HepG2 (cell line): ENCODE data around the gene COMMD7. TPM values are rescaled to one million over a fixed set of nuclear protein-coding genes. Genes with fewer than 3 reads are reported as not detected.
"Not testable (repeated sequence)": the region's sequence is repeated elsewhere in the genome, so short reads cannot be mapped to it uniquely, and the experiment has no call there.

Experiments used
- ATAC-seq: fragments of 200-7000 bp; cut with Tn5 transposase; 3 replicates; pipeline ENCODE4 v1.9.1; 2020; ENCODE audit warnings: mild to moderate bottlenecking, moderate library complexity
- BruUV-seq: library from RNA; stranded (reverse); fragments of 400-500 nt; replicated peaks from 2 replicates; lab custom pipeline; 2021; lab: Mats Ljungman, UMichigan
- CTCF ChIA-PET: fragments of 300-600 bp; formaldehyde crosslinking; extraction: SDS; loops from one replicate; lab custom pipeline; 2021; ENCODE audit warnings: low total read pairs, inconsistent platforms, low intra/inter-chr PET ratio; lab: Yijun Ruan, JAX
- POLR2A ChIA-PET: fragments of 350-600 bp; sonication (Branson Sonifier 250); formaldehyde crosslinking; loops from one replicate; lab custom pipeline; 2020; ENCODE audit warnings: antibody characterized with exemption, inconsistent platforms; lab: Yijun Ruan, JAX
- DNase-seq: peaks from one replicate; pipeline ENCODE4 v3.0.0-alpha.2; 2015; ENCODE audit warnings: low spot score
- FAIRE-seq: peaks from 3 replicates; lab custom pipeline; 2011; peaks lifted over from hg19 to GRCh38; lab: Jason Lieb, UNC
- H2AFZ ChIP-seq: one replicate; pipeline ENCODE4 v1.6.1; 2011; ENCODE audit warnings: low read length, inconsistent platforms
- H3K27ac ChIP-seq: fragments of 300-600 bp; 3 replicates; pipeline ENCODE4 v1.8.0; 2011; ENCODE audit warnings: mixed run types, mild to moderate bottlenecking, mixed read lengths, low read length, inconsistent platforms; ENCODE audit not compliant: insufficient read depth; ENCODE audit errors: extremely low read length
- H3K27me3 ChIP-seq, 2 experiments: fragments of 200-600 bp in 1 of 2; 2 replicates in 1 of 2; 3 replicates in 1 of 2; pipeline versions ENCODE4 v1.6.0 to v1.8.0; 2011; ENCODE audit warnings: low read length in 2 of 2, mild to moderate bottlenecking in 2 of 2, moderate library complexity in 2 of 2, inconsistent platforms in 1 of 2; ENCODE audit not compliant: insufficient read depth in 2 of 2, control insufficient read depth in 1 of 2
- H3K36me3 ChIP-seq, 2 experiments: fragments of 200-600 bp in 1 of 2; replicated peaks in 1 of 2; 2 replicates in 1 of 2; 3 replicates in 1 of 2; pipeline versions ENCODE4 v1.5.1 to v1.8.0; 2011; ENCODE audit warnings: low read length in 2 of 2, inconsistent platforms in 1 of 2; ENCODE audit not compliant: insufficient read depth in 2 of 2, control insufficient read depth in 1 of 2
- H3K4me1 ChIP-seq: 2 replicates; pipeline ENCODE4 v1.5.1; 2012; ENCODE audit warnings: low read length, inconsistent platforms; ENCODE audit not compliant: insufficient read depth
- H3K4me2 ChIP-seq: 2 replicates; pipeline ENCODE4 v1.6.0; 2011; ENCODE audit warnings: low read depth, low read length, inconsistent platforms
- H3K4me3 ChIP-seq, 3 experiments: fragments of 200-600 bp in 1 of 3; sonication (generic), shearing (Covaris generic) in 1 of 3; replicated peaks in 1 of 3; 2 replicates each; pipeline ENCODE4 v1.5.1; 2011 to 2016; ENCODE audit warnings: low read length in 3 of 3, inconsistent platforms in 2 of 3, low read depth in 2 of 3, mild to moderate bottlenecking in 2 of 3, control low read depth in 1 of 3, mixed read lengths in 1 of 3; ENCODE audit not compliant: insufficient read depth in 1 of 3
- H3K79me2 ChIP-seq: one replicate; pipeline ENCODE4 v1.6.1; 2011; ENCODE audit warnings: low read length, inconsistent platforms; ENCODE audit not compliant: insufficient read depth
- H3K9ac ChIP-seq: 2 replicates; pipeline ENCODE4 v1.6.0; 2011; ENCODE audit warnings: mild to moderate bottlenecking, low read depth, low read length, inconsistent platforms; ENCODE audit not compliant: insufficient read depth
- H3K9me3 ChIP-seq: 2 replicates; pipeline ENCODE4 v1.5.1; 2012; ENCODE audit warnings: mild to moderate bottlenecking, low read length
- H4K20me1 ChIP-seq: 2 replicates; pipeline ENCODE4 v1.6.0; 2011; ENCODE audit warnings: inconsistent platforms, mild to moderate bottlenecking, low read length, moderate library complexity; ENCODE audit not compliant: insufficient read depth
- KDM2A ChIP-seq: sonication (generic); formaldehyde crosslinking; IDR thresholded peaks from 2 replicates; pipeline ENCODE4 v1.4.0; 2020; ENCODE audit warnings: low read depth, missing genetic modification reagents, borderline replicate concordance
- USF2 ChIP-seq, 2 experiments: sonication (generic) in 1 of 2; formaldehyde crosslinking in 1 of 2; IDR thresholded peaks; 2 replicates each; pipeline versions ENCODE4 v1.5.1 to v1.6.1; 2011 to 2020; ENCODE audit warnings: borderline replicate concordance in 1 of 2, low read depth in 1 of 2, low read length in 1 of 2, mild to moderate bottlenecking in 1 of 2, missing genetic modification reagents in 1 of 2, moderate library complexity in 1 of 2
- ZNF614 ChIP-seq: IDR thresholded peaks from 2 replicates; pipeline ENCODE4 v1.6.1; 2018; ENCODE audit warnings: missing biosample characterization, missing genetic modification reagents, inconsistent platforms, borderline replicate concordance
- WGBS: methylation state at CpG from one replicate; pipeline ENCODE4 v1.1.6; 2017; ENCODE audit warnings: low lambda C conversion rate; 5-methylcytosine and 5-hydroxymethylcytosine counted together
- in situ Hi-C: cut with HindIII; loops from 2 replicates; pipeline ENCODE4 v1.10.0; 2017; ENCODE audit warnings: low pct_unique_long_range_greater_than_20kb; ENCODE audit not compliant: extremely low pct_ligation_motif_present
- intact Hi-C: fragments of 100-400 bp; cut with micrococcal nuclease; formaldehyde crosslinking; loops from one replicate; pipeline ENCODE4 v1.10.0; 2022; ENCODE audit not compliant: unreplicated experiment
- polyA plus RNA-seq, 8 experiments: library from polyadenylated mRNA; depleted of rRNA in 3 of 8; stranded (reverse) in 7 of 8; unstranded in 1 of 8; fragments of >200 nt; fragmentation: Illumina TruSeq in 4 of 8; extraction: Trizol in 4 of 8; gene quantifications; 2 replicates each; pipeline versions ENCODE4 v1.2.1 to v1.2.3, GENCODE V29; 2011 to 2016; ENCODE audit warnings: low read depth in 4 of 8, missing spikeins in 1 of 8, mixed read lengths in 1 of 8; ENCODE audit not compliant: insufficient read depth in 1 of 8
- total RNA-seq, 5 experiments: library from RNA; depleted of rRNA; stranded (reverse); fragments of >200 nt; fragmentation: Illumina TruSeq; extraction: Trizol; gene quantifications; 2 replicates each; pipeline ENCODE4 v1.2.3, GENCODE V29; 2016; ENCODE audit warnings: low read depth in 1 of 5

The COMMD7 gene
- total and polyA plus RNA-seq, 2 of the 13 experiments (the other 11 are each of a cell fraction or from before 2014, with no cell fraction given) = 42.1 to 53.3 TPM

DNA sequence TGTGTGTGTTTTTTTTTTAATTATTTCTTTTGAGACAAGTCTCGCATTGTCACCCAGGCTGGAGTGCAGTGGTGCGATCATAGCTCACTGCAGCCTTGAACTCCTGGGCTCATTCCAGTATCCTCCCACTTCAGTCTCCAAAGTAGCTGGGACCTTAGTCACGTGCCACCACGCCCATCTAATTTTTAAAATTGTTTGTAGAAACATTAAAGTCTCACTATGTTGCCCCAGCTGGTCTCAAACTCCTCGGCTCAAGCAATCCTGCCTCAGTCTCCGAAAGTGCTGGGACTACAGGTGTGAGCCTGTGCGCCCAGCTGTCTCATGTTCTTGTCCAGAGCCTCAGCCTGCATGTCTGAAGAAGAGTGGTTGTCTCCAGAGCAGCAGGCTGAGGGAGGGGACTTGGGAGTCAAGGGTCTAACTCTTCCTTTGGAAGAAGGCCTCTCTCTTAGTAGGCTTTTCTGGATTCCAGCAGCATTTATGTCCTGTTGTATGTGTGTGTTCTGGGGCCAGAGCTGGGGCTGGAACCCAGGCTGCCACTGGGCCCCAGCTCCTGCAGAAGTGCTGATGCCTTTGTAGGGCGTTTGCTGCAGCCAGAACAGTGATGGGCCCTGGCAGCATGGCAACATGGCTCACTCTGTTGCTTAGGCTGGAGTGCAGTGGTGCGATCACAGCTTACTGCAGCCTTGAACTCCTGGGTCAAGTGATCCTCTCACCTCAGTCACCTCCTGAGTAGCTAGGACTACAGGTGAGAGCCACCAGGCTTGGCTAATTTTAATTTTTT, 24.3 kb upstream of the COMMD7 start (continued):
- TF ChIP-seq USF2 (IDR thresholded peaks at IDR 0.05; ENCODE audit: low read depth, low read length) = peak; percentile 29; the same call in 1 of the 2 replicates
- peak; percentile 76; the same call in 1 of the 2 replicates for TF ChIP-seq USF2 (CRISPR knock-in tag; IDR thresholded peaks at IDR 0.05; ENCODE audit: borderline replicate concordance)
- peak; percentile 22; the same call in 1 of the 2 replicates for TF ChIP-seq ZNF614
- TF ChIP-seq KDM2A = peak; percentile 44; the same call in 1 of the 2 replicates

GRCh38 chr20:32765230-32765875, 22.1 kb upstream of the COMMD7 start:
- intact Hi-C loops, ATAC-seq, FAIRE-seq, H3K9ac ChIP-seq, H3K36me3 ChIP-seq, H2AFZ ChIP-seq, H4K20me1 ChIP-seq, H3K4me2 ChIP-seq, H3K27me3 ChIP-seq, H3K79me2 ChIP-seq, BruUV-seq, H3K4me3 ChIP-seq, DNase-seq, H3K27ac ChIP-seq, H3K9me3 ChIP-seq, CTCF ChIA-PET: not testable (repeated sequence)
- POLR2A ChIA-PET = interaction anchor here (3.2 kb wide), 1 partner anchor 23 kb away, joined by 21 read pairs; the partner anchor contains the start of gene COMMD7
- in situ Hi-C loops = loop anchor here (25.0 kb wide), 1 partner anchor 253 kb away; no protein-coding TSS in a partner anchor
- WGBS = 97% methylated on average over 17 of the region's 17 CpGs
- H3K4me1 ChIP-seq = peaks cover 55% of the 10 kb centered on the region
